HG03025 (cell line): ENCODE measurements around the gene CCDC186.

Experiments used
- ATAC-seq: cut with Tn5 transposase; IDR thresholded peaks from one replicate; pipeline ENCODE4 v1.9.1; 2021; ENCODE audit warnings: mild to moderate bottlenecking, moderate library complexity; ENCODE audit not compliant: unreplicated experiment, low FRiP score

The CCDC186 gene

DNA sequence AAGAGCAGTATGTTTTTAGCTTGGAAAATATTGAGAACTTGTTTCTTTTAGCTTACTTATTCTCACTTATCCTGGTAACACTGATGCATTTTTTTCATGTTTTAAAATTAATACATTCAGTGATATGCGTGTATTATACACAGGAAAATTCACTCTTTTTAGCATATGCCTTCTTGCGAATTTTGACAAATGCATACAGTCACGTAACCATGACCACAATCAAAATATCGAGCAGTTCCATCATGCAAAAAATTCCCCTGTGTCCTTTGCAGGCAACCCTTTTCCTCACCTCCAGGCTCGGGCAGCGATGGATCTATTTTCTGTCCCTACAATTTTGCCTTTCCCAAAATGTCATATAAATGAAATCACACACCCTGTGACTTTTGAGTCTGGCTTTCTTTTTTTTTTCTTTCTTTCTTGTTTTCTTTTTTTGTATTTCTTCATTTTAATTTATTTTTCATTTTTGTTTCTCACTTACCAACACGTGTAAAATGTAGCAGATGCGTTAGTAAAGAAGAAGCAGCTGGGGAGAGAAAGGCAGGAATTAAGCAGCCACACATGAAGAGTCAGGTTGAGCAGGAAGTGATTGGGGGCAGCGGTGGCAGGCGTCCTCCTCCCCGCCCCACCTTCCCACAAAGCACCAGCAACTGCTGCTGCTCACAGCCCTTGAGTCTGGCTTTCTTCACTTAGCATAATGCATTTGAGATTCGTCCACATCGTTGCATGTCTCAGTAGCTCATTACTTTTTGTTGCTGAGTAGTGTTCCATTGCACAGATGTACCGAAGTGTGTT, 100.4 kb downstream of the CCDC186 start:
- no peak for ATAC-seq

- no peak for ATAC-seq
These were observed 102.8 kb downstream of the CCDC186 start for GRCh38 chr10:114071178-114071577.
